HEK293 (cell line): ENCODE results near the gene UBE2M.

Experiments
- BCL11B ChIP-seq: fragments of 450-650 bp; formaldehyde crosslinking; IDR thresholded peaks from 2 replicates; pipeline ENCODE4 v1.5.1; 2016; ENCODE audit warnings: low read depth, missing biosample characterization, missing genetic modification characterization
- IKZF3 ChIP-seq: fragments of 450-650 bp; IDR thresholded peaks from 2 replicates; pipeline ENCODE4 v1.5.0; 2018; ENCODE audit warnings: missing biosample characterization, mild to moderate bottlenecking, missing genetic modification characterization, moderate library complexity
- KLF10 ChIP-seq: fragments of 450-650 bp; IDR thresholded peaks from 2 replicates; pipeline ENCODE4 v1.5.1; 2018; ENCODE audit warnings: missing biosample characterization, mild to moderate bottlenecking, missing genetic modification characterization
- KLF8 ChIP-seq: fragments of 450-650 bp; formaldehyde crosslinking; IDR thresholded peaks from 2 replicates; pipeline ENCODE4 v1.5.1; 2016; ENCODE audit warnings: missing biosample characterization, missing genetic modification characterization
- OVOL3 ChIP-seq: fragments of 450-650 bp; formaldehyde crosslinking; IDR thresholded peaks from 2 replicates; pipeline ENCODE4 v1.5.1; 2016; ENCODE audit warnings: missing biosample characterization, missing genetic modification characterization
- SP2 ChIP-seq: fragments of 450-650 bp; formaldehyde crosslinking; IDR thresholded peaks from 2 replicates; pipeline ENCODE4 v1.5.1; 2016; ENCODE audit warnings: missing biosample characterization, missing genetic modification characterization
- WT1 ChIP-seq: fragments of 450-650 bp; formaldehyde crosslinking; IDR thresholded peaks from 2 replicates; pipeline ENCODE4 v1.5.1; 2016; ENCODE audit warnings: missing biosample characterization, missing genetic modification characterization
- YY1 ChIP-seq: fragments of 450-650 bp; formaldehyde crosslinking; IDR thresholded peaks from 2 replicates; pipeline ENCODE4 v1.5.1; 2018; ENCODE audit warnings: missing biosample characterization, missing genetic modification characterization
- ZBTB26 ChIP-seq: fragments of 450-650 bp; formaldehyde crosslinking; optimal IDR thresholded peaks from 2 replicates; pipeline ENCODE3; 2016; ENCODE audit warnings: missing biosample characterization, mild to moderate bottlenecking, missing genetic modification characterization
- ZBTB8A ChIP-seq: fragments of 450-650 bp; formaldehyde crosslinking; IDR thresholded peaks from 2 replicates; pipeline ENCODE4 v1.5.1; 2016; ENCODE audit warnings: missing biosample characterization, missing genetic modification characterization
- ZNF138 ChIP-seq: fragments of 450-650 bp; formaldehyde crosslinking; IDR thresholded peaks from 2 replicates; pipeline ENCODE4 v1.5.1; 2016; ENCODE audit warnings: missing biosample characterization, missing genetic modification characterization, borderline replicate concordance
- ZNF140 ChIP-seq: fragments of 450-650 bp; formaldehyde crosslinking; IDR thresholded peaks from 2 replicates; pipeline ENCODE4 v1.5.1; 2016; ENCODE audit warnings: missing biosample characterization, missing genetic modification characterization
- ZNF184 ChIP-seq: fragments of 450-650 bp; IDR thresholded peaks from 2 replicates; pipeline ENCODE4 v1.5.1; 2018; ENCODE audit warnings: missing biosample characterization, mild to moderate bottlenecking, missing genetic modification characterization
- ZNF211 ChIP-seq: fragments of 450-650 bp; formaldehyde crosslinking; IDR thresholded peaks from 2 replicates; pipeline ENCODE4 v1.5.1; 2016; ENCODE audit warnings: low read depth, missing biosample characterization, missing genetic modification characterization
- ZNF280D ChIP-seq: fragments of 450-650 bp; formaldehyde crosslinking; IDR thresholded peaks from 2 replicates; pipeline ENCODE4 v1.5.1; 2016; ENCODE audit warnings: missing biosample characterization, missing genetic modification characterization
- ZNF404 ChIP-seq: fragments of 450-650 bp; formaldehyde crosslinking; IDR thresholded peaks from 2 replicates; pipeline ENCODE4 v1.5.1; 2017; ENCODE audit warnings: missing biosample characterization, missing genetic modification characterization
- ZNF426 ChIP-seq: fragments of 450-650 bp; formaldehyde crosslinking; IDR thresholded peaks from 2 replicates; pipeline ENCODE4 v1.5.1; 2017; ENCODE audit warnings: missing biosample characterization, missing genetic modification characterization, mild to moderate bottlenecking, inconsistent platforms, moderate library complexity
- ZNF488 ChIP-seq: fragments of 450-650 bp; formaldehyde crosslinking; IDR thresholded peaks from 2 replicates; pipeline ENCODE4 v1.5.1; 2016; ENCODE audit warnings: missing biosample characterization, missing genetic modification characterization
- ZNF549 ChIP-seq: fragments of 450-650 bp; IDR thresholded peaks from 2 replicates; pipeline ENCODE4 v1.5.1; 2018; ENCODE audit warnings: missing biosample characterization, missing genetic modification characterization, mild to moderate bottlenecking, inconsistent platforms, moderate library complexity
- ZNF596 ChIP-seq: fragments of 450-650 bp; IDR thresholded peaks from 2 replicates; pipeline ENCODE4 v1.5.0; 2018; ENCODE audit warnings: missing biosample characterization, mild to moderate bottlenecking, missing genetic modification characterization, moderate library complexity
- ZNF610 ChIP-seq: fragments of 450-650 bp; formaldehyde crosslinking; IDR thresholded peaks from 2 replicates; pipeline ENCODE4 v1.5.1; 2016; ENCODE audit warnings: missing biosample characterization, missing genetic modification characterization, borderline replicate concordance
- ZNF623 ChIP-seq: fragments of 450-650 bp; formaldehyde crosslinking; IDR thresholded peaks from 2 replicates; pipeline ENCODE4 v1.5.1; 2016; ENCODE audit warnings: missing biosample characterization, missing genetic modification characterization
- ZNF629 ChIP-seq: fragments of 450-650 bp; formaldehyde crosslinking; IDR thresholded peaks from 2 replicates; pipeline ENCODE4 v1.5.1; 2017; ENCODE audit warnings: missing biosample characterization, missing genetic modification characterization
- ZNF677 ChIP-seq: fragments of 450-650 bp; IDR thresholded peaks from 2 replicates; pipeline ENCODE4 v1.5.0; 2018; ENCODE audit warnings: missing biosample characterization, mild to moderate bottlenecking, missing genetic modification characterization, moderate library complexity
- ZNF830 ChIP-seq: fragments of 450-650 bp; IDR thresholded peaks from 2 replicates; pipeline ENCODE4 v1.5.0; 2018; ENCODE audit warnings: missing biosample characterization, missing genetic modification characterization, low read depth, mild to moderate bottlenecking, moderate library complexity
- ZSCAN5A ChIP-seq: fragments of 450-650 bp; formaldehyde crosslinking; IDR thresholded peaks from 2 replicates; pipeline ENCODE4 v1.5.1; 2016; ENCODE audit warnings: missing biosample characterization, missing genetic modification characterization
- TF ChIP-seq, protein P1 (sequence below): fragments of 450-650 bp; formaldehyde crosslinking; IDR thresholded peaks from 2 replicates; pipeline ENCODE4 v1.5.1; 2016; ENCODE audit warnings: missing biosample characterization, missing genetic modification characterization, low read depth
- TF ChIP-seq, protein P2 (sequence below): IDR thresholded peaks from 2 replicates; pipeline ENCODE4 v1.6.1; 2011; ENCODE audit warnings: mild to moderate bottlenecking, low read depth, low read length, borderline replicate concordance

Gene UBE2M

DNA sequence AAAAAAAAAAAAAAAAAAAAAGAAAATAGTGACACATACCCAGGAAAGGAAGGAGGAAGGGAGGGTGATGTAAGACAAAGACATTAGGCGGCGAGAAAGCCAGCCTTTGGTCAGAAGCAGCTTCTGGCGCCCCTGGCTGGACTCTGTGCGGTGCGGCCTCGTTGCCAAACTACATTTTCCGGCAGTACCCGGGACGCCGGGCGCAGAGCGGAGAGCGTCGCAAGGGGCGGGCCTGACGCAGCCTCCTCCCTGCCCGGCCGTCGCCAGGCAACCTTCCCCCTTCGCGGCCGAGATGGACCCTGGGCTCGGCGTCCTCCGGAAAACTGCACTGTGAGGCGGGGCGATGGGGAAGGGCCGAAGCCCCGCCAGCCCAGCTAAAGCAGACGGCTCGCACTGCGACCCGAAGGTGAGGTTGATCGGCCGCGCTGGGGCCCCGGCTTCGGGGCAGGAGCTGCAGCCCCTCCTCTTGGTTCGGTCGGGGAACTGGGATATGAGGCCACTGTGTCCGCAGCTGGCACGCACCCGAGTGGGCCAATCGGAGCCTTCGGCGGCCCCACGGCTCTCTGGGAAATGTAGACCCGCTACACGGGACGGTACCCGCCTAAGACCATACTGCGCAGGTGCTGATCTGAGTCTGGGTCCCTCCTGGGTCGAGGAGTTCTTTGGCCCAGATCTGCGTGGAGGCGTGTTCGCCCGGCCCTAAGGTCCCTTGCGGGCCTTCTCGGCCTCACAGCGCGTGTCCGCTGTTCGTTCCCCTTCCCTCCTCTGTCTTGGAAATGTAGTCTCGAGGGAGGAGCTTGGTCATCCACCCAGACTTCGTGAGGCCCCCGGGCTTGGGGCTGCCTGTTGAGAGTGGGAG is 17.0 kb upstream of the UBE2M start (continued):
- no peak for TF ChIP-seq ZNF426 (tag by site-specific recombination)
- peak; percentile 74 for TF ChIP-seq KLF8 (tag by site-specific recombination)
- TF ChIP-seq, protein P1, sequence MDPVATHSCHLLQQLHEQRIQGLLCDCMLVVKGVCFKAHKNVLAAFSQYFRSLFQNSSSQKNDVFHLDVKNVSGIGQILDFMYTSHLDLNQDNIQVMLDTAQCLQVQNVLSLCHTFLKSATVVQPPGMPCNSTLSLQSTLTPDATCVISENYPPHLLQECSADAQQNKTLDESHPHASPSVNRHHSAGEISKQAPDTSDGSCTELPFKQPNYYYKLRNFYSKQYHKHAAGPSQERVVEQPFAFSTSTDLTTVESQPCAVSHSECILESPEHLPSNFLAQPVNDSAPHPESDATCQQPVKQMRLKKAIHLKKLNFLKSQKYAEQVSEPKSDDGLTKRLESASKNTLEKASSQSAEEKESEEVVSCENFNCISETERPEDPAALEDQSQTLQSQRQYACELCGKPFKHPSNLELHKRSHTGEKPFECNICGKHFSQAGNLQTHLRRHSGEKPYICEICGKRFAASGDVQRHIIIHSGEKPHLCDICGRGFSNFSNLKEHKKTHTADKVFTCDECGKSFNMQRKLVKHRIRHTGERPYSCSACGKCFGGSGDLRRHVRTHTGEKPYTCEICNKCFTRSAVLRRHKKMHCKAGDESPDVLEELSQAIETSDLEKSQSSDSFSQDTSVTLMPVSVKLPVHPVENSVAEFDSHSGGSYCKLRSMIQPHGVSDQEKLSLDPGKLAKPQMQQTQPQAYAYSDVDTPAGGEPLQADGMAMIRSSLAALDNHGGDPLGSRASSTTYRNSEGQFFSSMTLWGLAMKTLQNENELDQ (tag by site-specific recombination), result no peak
- 0 out of 2 replicates have a peak, but pooled peaks have one; percentile 4 for TF ChIP-seq ZNF623
- no peak for TF ChIP-seq ZNF211 (tag by site-specific recombination)
- no peak for TF ChIP-seq ZNF138 (tag by site-specific recombination)
- no peak for TF ChIP-seq ZNF184
- TF ChIP-seq, protein P2, sequence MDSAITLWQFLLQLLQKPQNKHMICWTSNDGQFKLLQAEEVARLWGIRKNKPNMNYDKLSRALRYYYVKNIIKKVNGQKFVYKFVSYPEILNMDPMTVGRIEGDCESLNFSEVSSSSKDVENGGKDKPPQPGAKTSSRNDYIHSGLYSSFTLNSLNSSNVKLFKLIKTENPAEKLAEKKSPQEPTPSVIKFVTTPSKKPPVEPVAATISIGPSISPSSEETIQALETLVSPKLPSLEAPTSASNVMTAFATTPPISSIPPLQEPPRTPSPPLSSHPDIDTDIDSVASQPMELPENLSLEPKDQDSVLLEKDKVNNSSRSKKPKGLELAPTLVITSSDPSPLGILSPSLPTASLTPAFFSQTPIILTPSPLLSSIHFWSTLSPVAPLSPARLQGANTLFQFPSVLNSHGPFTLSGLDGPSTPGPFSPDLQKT, result no peak
- TF ChIP-seq ZSCAN5A, result no peak
- peak; percentile 77 for TF ChIP-seq BCL11B
- TF ChIP-seq SP2, result peak; percentile 79
- TF ChIP-seq ZNF280D (tag by site-specific recombination), result no peak
- no peak for TF ChIP-seq ZNF549 (tag by site-specific recombination)
- TF ChIP-seq WT1, result no peak
- peak; percentile 61 for TF ChIP-seq ZBTB26
- TF ChIP-seq ZNF677 (tag by site-specific recombination), result no peak
- no peak for TF ChIP-seq OVOL3 (tag by site-specific recombination)
- TF ChIP-seq YY1, result no peak; the same call in 1 of the 2 replicates
- no peak for TF ChIP-seq ZNF488
- no peak for TF ChIP-seq ZNF140 (tag by site-specific recombination)
- TF ChIP-seq ZNF830, result no peak
- no peak for TF ChIP-seq KLF10 (tag by site-specific recombination)
- TF ChIP-seq ZNF629 (tag by site-specific recombination), result peak; percentile 58
- TF ChIP-seq IKZF3 (tag by site-specific recombination), result 0 out of 2 replicates have a peak, but pooled peaks have one; percentile 30
- peak; percentile 66; the same call in 1 of the 2 replicates for TF ChIP-seq ZNF610
- TF ChIP-seq ZBTB8A (tag by site-specific recombination), result peak; percentile 36; the same call in 1 of the 2 replicates
- TF ChIP-seq ZNF404, result no peak
- no peak for TF ChIP-seq ZNF596 (tag by site-specific recombination)
